ENCODE measurements around the gene ADAMTS13. TPM values are rescaled to one million over a fixed set of nuclear protein-coding genes. Genes with fewer than 3 reads are reported as not detected.

The ADAMTS13 gene
- total and polyA plus RNA-seq, 9 of the 15 experiments (the other 6 are each of a cell fraction or from before 2014, with no cell fraction given), result 0.03 to 0.20 (median 0.04) TPM; not detected in 4

DNA sequence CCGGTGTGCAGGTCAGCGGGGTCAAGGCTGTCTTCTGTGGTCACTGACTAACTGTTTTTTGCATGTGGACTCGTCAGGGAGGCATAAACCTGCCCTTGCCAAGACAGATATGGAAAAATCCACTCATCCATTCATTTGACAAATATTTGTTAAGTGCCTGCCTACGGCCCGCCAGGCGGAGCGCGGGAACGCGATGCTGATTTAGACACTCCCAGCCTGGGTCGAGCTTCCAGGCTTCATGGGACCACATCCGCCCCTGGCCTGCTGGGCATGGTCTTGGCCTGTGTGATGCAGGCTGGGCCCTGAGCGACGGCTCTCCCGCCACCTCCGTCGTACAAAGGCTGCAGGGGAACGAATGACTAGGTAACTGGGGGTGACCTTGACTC, 84.5 kb downstream of the ADAMTS13 start (continued):
- TF ChIP-seq, protein P1, sequence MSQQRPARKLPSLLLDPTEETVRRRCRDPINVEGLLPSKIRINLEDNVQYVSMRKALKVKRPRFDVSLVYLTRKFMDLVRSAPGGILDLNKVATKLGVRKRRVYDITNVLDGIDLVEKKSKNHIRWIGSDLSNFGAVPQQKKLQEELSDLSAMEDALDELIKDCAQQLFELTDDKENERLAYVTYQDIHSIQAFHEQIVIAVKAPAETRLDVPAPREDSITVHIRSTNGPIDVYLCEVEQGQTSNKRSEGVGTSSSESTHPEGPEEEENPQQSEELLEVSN (IDR thresholded peaks at IDR 0.05; ENCODE audit: borderline replicate concordance in 1 of 2, extremely low read depth in 1 of 2, insufficient read depth in 1 of 2, insufficient read length in 1 of 2, low read depth in 1 of 2, low read length in 1 of 2, poor library complexity in 1 of 2, severe bottlenecking in 1 of 2), result peak in 1 of 2 experiments; percentile 31
- TF ChIP-seq NFIC (IDR thresholded peaks at IDR 0.05) (peak; percentile 34), MIER1 (IDR thresholded peaks at IDR 0.05; ENCODE audit: low read depth) (no peak)
- TF ChIP-seq, protein P2, sequence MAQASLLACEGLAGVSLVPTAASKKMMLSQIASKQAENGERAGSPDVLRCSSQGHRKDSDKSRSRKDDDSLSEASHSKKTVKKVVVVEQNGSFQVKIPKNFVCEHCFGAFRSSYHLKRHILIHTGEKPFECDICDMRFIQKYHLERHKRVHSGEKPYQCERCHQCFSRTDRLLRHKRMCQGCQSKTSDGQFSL (CRISPR knock-in tag; IDR thresholded peaks at IDR 0.05), result 0 out of 2 replicates have a peak, but pooled peaks have one; percentile 40
- TF ChIP-seq, protein P2 (tag; IDR thresholded peaks at IDR 0.05), result no peak

DNA sequence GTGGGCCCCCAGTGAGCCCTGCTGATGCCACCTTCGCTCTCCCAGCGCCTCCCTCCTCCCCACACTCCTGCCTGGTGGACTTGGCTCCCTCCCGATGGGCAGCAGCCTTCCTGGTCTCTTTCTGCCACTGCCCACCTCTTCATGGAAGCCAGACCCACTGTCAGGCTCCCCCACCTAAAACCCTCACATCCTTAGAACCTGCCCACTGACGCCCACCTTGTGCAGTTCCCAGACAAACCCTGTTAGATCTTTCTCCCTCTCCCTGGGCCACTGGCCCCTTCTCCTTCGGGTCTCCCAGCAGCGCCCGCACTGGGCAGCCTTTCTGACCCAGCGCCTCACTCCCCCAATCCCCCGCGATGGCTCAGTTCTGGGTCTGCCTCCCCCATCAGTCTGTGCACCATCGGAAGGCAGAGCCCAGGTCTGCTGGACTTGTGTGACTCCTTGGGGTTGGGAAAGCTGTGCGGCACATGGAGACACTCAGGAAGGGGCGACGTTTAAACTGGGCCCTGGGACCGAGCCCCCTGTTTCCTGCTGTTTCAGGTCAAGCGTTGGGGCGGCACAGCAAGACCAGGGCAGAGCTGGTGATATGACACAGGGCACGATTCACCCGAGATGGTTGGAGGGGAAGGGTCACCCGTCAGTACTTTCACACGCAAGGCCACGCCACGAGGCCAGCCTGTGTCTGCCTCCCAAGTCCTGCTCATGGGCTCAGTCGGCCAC, 85.2 kb downstream of the ADAMTS13 start:
- Histone ChIP-seq H3K4me1 (replicated peaks in 1 of 2; ENCODE audit: control insufficient read depth in 2 of 2, insufficient read depth in 2 of 2, low read length in 2 of 2) (peaks cover 21 to 30% of the 10 kb centered on the region in 2 experiments), H3K9me1 (ENCODE audit: control insufficient read depth, insufficient read depth, low read length) (no peaks in the 10 kb centered on the region), H3K9ac (ENCODE audit: insufficient read depth in 1 of 2, low read depth in 2 of 2, low read length in 2 of 2) (0 out of 4 replicates have a peak overlapping the region, but pooled peaks of 1 of the 2 experiments have one; percentile 21), H3K27me3 (ENCODE audit: control insufficient read depth in 2 of 2, insufficient read depth in 2 of 2, low read length in 2 of 2) (peaks cover 3 to 21% of the 10 kb centered on the region in 2 experiments; a peak in 3 of 5 replicates), H3K36me3 (ENCODE audit: control insufficient read depth, insufficient read depth, low read length) (no peaks in the 10 kb centered on the region; the same call in 2 of the 3 replicates), H3K4me2 (ENCODE audit: insufficient read depth, low read length) (no peak overlapping the region), H4K20me1 (replicated peaks; ENCODE audit: control insufficient read depth, insufficient read depth, low read length) (peaks cover 4% of the 10 kb centered on the region; the same call in 1 of the 2 replicates), H3K9me3 (replicated peaks; ENCODE audit: control insufficient read depth, insufficient read depth, low read depth, low read length) (peaks cover 5% of the 10 kb centered on the region; the same call in 1 of the 2 replicates), H3K79me2 (ENCODE audit: control insufficient read depth, insufficient read depth, low read length) (no peaks in the 10 kb centered on the region), H2AFZ (ENCODE audit: low read depth, low read length) (no peak overlapping the region), H3K27ac (ENCODE audit: extremely low read depth, low read depth, low read length) (no peak overlapping the region), H3K4me3 (no peak overlapping the region)
- CTCF ChIA-PET (ENCODE audit: low intra/inter-chr PET ratio), result no interaction called here
- no TSS peak for BruUV-seq (replicated peaks)
- FAIRE-seq (no peak), ATAC-seq (no peak), DNase-seq (ENCODE audit: extremely low read depth in 1 of 4, low spot score in 3 of 4) (no peak)
- intact Hi-C loops (cut with micrococcal nuclease), result no loop called here
- POLR2A ChIA-PET, result interaction anchor here (0.5 to 0.6 kb wide), 2 partner anchors 22 to 32 kb away, joined by 3 to 5 read pairs; no protein-coding TSS in a partner anchor
- in situ Hi-C loops (cut with MboI), result no loop called here
- TF ChIP-seq HDAC8 (tag; IDR thresholded peaks at IDR 0.05) (no peak), FUS (optimal IDR thresholded peaks at IDR 0.05; ENCODE audit: low read depth, low read length) (no peak), HOXB6 (CRISPR knock-in tag; IDR thresholded peaks at IDR 0.05; ENCODE audit: borderline replicate concordance) (no peak), CEBPG (CRISPR knock-in tag; IDR thresholded peaks at IDR 0.05) (no peak), CEBPG (tag; conservative IDR thresholded peaks at IDR 0.05 in 1 of 2, IDR thresholded peaks at IDR 0.05 in 1 of 2) (no peak), KAT2B (IDR thresholded peaks at IDR 0.05; ENCODE audit: low read depth, low read length) (no peak), GATAD2B (IDR thresholded peaks at IDR 0.05; ENCODE audit: borderline replicate concordance) (no peak)
- TF ChIP-seq, protein P3, sequence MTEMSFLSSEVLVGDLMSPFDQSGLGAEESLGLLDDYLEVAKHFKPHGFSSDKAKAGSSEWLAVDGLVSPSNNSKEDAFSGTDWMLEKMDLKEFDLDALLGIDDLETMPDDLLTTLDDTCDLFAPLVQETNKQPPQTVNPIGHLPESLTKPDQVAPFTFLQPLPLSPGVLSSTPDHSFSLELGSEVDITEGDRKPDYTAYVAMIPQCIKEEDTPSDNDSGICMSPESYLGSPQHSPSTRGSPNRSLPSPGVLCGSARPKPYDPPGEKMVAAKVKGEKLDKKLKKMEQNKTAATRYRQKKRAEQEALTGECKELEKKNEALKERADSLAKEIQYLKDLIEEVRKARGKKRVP (CRISPR knock-in tag; IDR thresholded peaks at IDR 0.05), result no peak
- TF ChIP-seq, protein P4, sequence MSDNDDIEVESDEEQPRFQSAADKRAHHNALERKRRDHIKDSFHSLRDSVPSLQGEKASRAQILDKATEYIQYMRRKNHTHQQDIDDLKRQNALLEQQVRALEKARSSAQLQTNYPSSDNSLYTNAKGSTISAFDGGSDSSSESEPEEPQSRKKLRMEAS (CRISPR knock-in tag; IDR thresholded peaks at IDR 0.05), result no peak
- WGBS (ENCODE audit: insufficient coverage, low coverage, missing lambda C conversion rate), result 51% methylated on average over 23 of the region's 24 CpGs
